GM12878 (cell line): ENCODE measurements around the gene ACSL1.

Experiments used
- ETV6 ChIP-seq, 2 experiments: fragments of 450-650 bp in 1 of 2; IDR thresholded peaks in 1 of 2; conservative IDR thresholded peaks in 1 of 2; 2 replicates each; pipeline ENCODE4 v1.6.1; 2014; ENCODE audit warnings: antibody characterized with exemption in 1 of 2, borderline replicate concordance in 1 of 2, low read depth in 1 of 2, mild to moderate bottlenecking in 1 of 2, moderate library complexity in 1 of 2
- JUND ChIP-seq: IDR thresholded peaks from 2 replicates; pipeline ENCODE4 v1.6.1; 2012; ENCODE audit warnings: low read depth, mild to moderate bottlenecking, low read length, improper control_type of control experiment, moderate library complexity
- REST ChIP-seq: IDR thresholded peaks from 2 replicates; pipeline ENCODE4 v1.6.1; 2012; ENCODE audit warnings: mild to moderate bottlenecking, low read depth, low read length
- TF ChIP-seq, protein P1 (sequence below): fragments of 450-650 bp; IDR thresholded peaks from 2 replicates; pipeline ENCODE4 v1.6.1; 2016; ENCODE audit warnings: mild to moderate bottlenecking
- TF ChIP-seq, protein P2 (sequence below): IDR thresholded peaks from 2 replicates; pipeline ENCODE4 v1.6.1; 2011; ENCODE audit warnings: borderline replicate concordance, low read depth, mild to moderate bottlenecking, moderate library complexity, mixed read lengths, low read length; ENCODE audit not compliant: insufficient read depth; ENCODE audit errors: extremely low read length

DNA sequence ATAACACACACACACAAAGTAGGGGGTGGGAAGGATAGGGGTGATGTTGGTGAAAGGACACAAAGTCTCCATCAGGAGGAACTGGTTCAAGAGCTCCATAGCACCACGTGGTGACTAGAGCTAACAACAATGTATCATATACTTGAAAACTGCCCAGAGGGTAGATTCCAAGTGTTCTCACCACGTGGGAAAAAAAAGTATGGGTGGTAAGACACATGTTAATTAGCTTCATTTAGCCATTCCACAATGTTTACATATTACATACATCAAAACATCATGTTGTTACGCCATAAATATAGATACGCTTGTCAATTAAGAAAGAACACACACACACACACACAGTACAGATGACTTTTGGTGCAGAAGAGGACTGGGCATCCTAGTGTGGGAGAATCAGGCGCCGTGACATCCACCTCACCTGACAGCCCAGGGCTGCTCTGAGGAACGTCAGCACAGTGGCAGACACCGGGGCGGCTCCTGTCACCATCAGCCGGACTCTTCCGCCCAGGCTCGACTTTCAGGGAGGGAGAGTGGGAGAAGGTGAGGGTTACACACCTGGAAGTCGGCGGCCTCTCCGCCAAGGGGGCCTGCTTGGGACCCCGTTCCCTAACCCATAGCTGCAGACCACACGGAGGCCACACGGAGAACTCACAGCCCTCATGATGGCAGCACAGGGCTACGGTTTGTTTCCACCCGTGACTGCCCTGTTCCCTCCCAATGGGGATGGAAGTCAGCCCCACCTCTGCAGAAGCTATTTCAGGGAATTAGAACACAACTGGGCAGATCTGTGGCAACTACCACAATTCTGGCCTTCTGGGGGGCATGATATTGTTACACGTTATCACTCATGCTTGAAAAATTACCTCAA is 60.1 kb downstream of the ACSL1 start:
- TF ChIP-seq REST: no peak
- TF ChIP-seq, protein P1, sequence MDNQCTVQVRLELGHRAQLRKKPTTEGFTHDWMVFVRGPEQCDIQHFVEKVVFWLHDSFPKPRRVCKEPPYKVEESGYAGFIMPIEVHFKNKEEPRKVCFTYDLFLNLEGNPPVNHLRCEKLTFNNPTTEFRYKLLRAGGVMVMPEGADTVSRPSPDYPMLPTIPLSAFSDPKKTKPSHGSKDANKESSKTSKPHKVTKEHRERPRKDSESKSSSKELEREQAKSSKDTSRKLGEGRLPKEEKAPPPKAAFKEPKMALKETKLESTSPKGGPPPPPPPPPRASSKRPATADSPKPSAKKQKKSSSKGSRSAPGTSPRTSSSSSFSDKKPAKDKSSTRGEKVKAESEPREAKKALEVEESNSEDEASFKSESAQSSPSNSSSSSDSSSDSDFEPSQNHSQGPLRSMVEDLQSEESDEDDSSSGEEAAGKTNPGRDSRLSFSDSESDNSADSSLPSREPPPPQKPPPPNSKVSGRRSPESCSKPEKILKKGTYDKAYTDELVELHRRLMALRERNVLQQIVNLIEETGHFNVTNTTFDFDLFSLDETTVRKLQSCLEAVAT: no peak
- TF ChIP-seq, protein P2, sequence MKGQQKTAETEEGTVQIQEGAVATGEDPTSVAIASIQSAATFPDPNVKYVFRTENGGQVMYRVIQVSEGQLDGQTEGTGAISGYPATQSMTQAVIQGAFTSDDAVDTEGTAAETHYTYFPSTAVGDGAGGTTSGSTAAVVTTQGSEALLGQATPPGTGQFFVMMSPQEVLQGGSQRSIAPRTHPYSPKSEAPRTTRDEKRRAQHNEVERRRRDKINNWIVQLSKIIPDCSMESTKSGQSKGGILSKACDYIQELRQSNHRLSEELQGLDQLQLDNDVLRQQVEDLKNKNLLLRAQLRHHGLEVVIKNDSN: no peak
- no peak for TF ChIP-seq JUND
- TF ChIP-seq ETV6 (conservative IDR thresholded peaks at IDR 0.05 in 1 of 2, IDR thresholded peaks at IDR 0.05 in 1 of 2; ENCODE audit: borderline replicate concordance in 1 of 2, low read depth in 1 of 2): no peak
